SK-MEL-5 (cell line): ENCODE results near the gene PRIMA1. TPM values are rescaled to one million over a fixed set of nuclear protein-coding genes. Genes with fewer than 3 reads are reported as not detected.
"Not testable (repeated sequence)": the region's sequence is repeated elsewhere in the genome, so short reads cannot be mapped to it uniquely, and the experiment has no call there.

Experiments used
- DNase-seq: peaks from one replicate; pipeline ENCODE4 v3.0.0-alpha.2; 2016; ENCODE audit warnings: low read depth, low spot score
- in situ Hi-C: cut with HindIII; loops from 2 replicates; pipeline ENCODE4 v1.10.0; 2016; ENCODE audit warnings: low sequenced_read_pairs, high pct_unique_total_duplicates, low pct_unique_long_range_greater_than_20kb
- polyA plus RNA-seq, 2 experiments: library from polyadenylated mRNA; depleted of rRNA; stranded (reverse); fragments of >200 nt; gene quantifications; 2 replicates each; pipeline ENCODE4 v1.2.3, GENCODE V29; 2015
- total RNA-seq: library from RNA; depleted of rRNA; stranded (reverse); fragments of >200 nt; shearing (Covaris generic); gene quantifications from 2 replicates; pipeline ENCODE4 v1.2.3, GENCODE V29; 2014; rRNA removed

PRIMA1 gene
- total RNA-seq: 0.95 and 1.0 TPM in 2 replicates
- 3.7 and 4.1 TPM in 2 replicates for polyA plus RNA-seq (2015; cell fraction: cytosol; rRNA removed)
- polyA plus RNA-seq (2015; cell fraction: nucleus; rRNA removed): 0.57 and 0.95 TPM in 2 replicates

GRCh38 chr14:93788293-93788542, at the start of gene PRIMA1:
Gene PRIMA1, minus strand, starts transcription at chr14:93788485. Its CDS starts 767 bp downstream, at chr14:93787718.
- DNase-seq: no peak
- in situ Hi-C loops: no loop called here

GRCh38 chr14:93834699-93835371, 46.5 kb upstream of the PRIMA1 start:
- DNase-seq: no peak

GRCh38 chr14:93832665-93833064, 44.4 kb upstream of the PRIMA1 start:
- in situ Hi-C loops: no loop called here

More at GRCh38 chr14:93834699-93835371, 46.5 kb upstream of the PRIMA1 start:
- in situ Hi-C loops: no loop called here

GRCh38 chr14:93832081-93832480, 43.8 kb upstream of the PRIMA1 start:
- in situ Hi-C loops: no loop called here
- DNase-seq: no peak

More at GRCh38 chr14:93832665-93833064, 44.4 kb upstream of the PRIMA1 start:
- no peak for DNase-seq

- in situ Hi-C loops: no loop called here
- no peak for DNase-seq
Measured at GRCh38 chr14:93830753-93831461, 42.6 kb upstream of the PRIMA1 start.

- DNase-seq: no peak
- in situ Hi-C loops: no loop called here
Measured at GRCh38 chr14:93829839-93830481, 41.7 kb upstream of the PRIMA1 start.

- in situ Hi-C loops: no loop called here
- DNase-seq: no peak
Measured at GRCh38 chr14:93825235-93825553, 36.9 kb upstream of the PRIMA1 start.

GRCh38 chr14:93824518-93825234, 36.4 kb upstream of the PRIMA1 start:
- DNase-seq: no peak
- in situ Hi-C loops: no loop called here

- DNase-seq: no peak
- in situ Hi-C loops: no loop called here
Measured at GRCh38 chr14:93824076-93824475, 35.8 kb upstream of the PRIMA1 start.

GRCh38 chr14:93821051-93821450, 32.8 kb upstream of the PRIMA1 start:
- no peak for DNase-seq
- in situ Hi-C loops: no loop called here

GRCh38 chr14:93818857-93819256, 30.6 kb upstream of the PRIMA1 start:
- DNase-seq: no peak
- in situ Hi-C loops: no loop called here

- in situ Hi-C loops: no loop called here
- DNase-seq: no peak
Measured at GRCh38 chr14:93811676-93812075, 23.4 kb upstream of the PRIMA1 start.

- in situ Hi-C loops: no loop called here
- no peak for DNase-seq
Measured at GRCh38 chr14:93811020-93811419, 22.7 kb upstream of the PRIMA1 start.

GRCh38 chr14:93809491-93810420, 21.5 kb upstream of the PRIMA1 start:
- DNase-seq: peak; percentile 92
- in situ Hi-C loops: not testable (repeated sequence)

GRCh38 chr14:93804654-93805053, 16.4 kb upstream of the PRIMA1 start:
- in situ Hi-C loops: no loop called here
- no peak for DNase-seq

- in situ Hi-C loops: no loop called here
- DNase-seq: no peak
Measured at GRCh38 chr14:93803408-93804318, 15.4 kb upstream of the PRIMA1 start.
